Measurements from ENCODE around the gene TMCO5A. TPM values are rescaled to one million over a fixed set of nuclear protein-coding genes. Genes with fewer than 3 reads are reported as not detected.

Gene TMCO5A
- total RNA-seq, 1 donor from 2014 or later = not detected

GRCh38 chr15:37926136-37926535 lies 8.3 kb upstream of the TMCO5A start:
- no peaks in the 10 kb centered on the region for H3K27me3 ChIP-seq (ENCODE audit: control insufficient read depth, insufficient read depth, low read length)
- DNase-seq (ENCODE audit: low read depth) = no peak
- no peak overlapping the region for H3K4me3 ChIP-seq (ENCODE audit: low read depth, low read length)
- H3K36me3 ChIP-seq (ENCODE audit: control insufficient read depth, insufficient read depth, low read length) = no peaks in the 10 kb centered on the region
- no peak for TF ChIP-seq CTCF (IDR thresholded peaks at IDR 0.05; ENCODE audit: insufficient read depth, low read length, poor library complexity, severe bottlenecking)

- TF ChIP-seq CTCF (IDR thresholded peaks at IDR 0.05; ENCODE audit: insufficient read depth, low read length, poor library complexity, severe bottlenecking) = no peak
- H3K36me3 ChIP-seq (ENCODE audit: control insufficient read depth, insufficient read depth, low read length) = no peaks in the 10 kb centered on the region
- DNase-seq (ENCODE audit: low read depth) = no peak
- H3K4me3 ChIP-seq (ENCODE audit: low read depth, low read length) = no peak overlapping the region
- no peaks in the 10 kb centered on the region for H3K27me3 ChIP-seq (ENCODE audit: control insufficient read depth, insufficient read depth, low read length)
Measured at GRCh38 chr15:37929238-37929637, 5.2 kb upstream of the TMCO5A start.

- H3K36me3 ChIP-seq (ENCODE audit: control insufficient read depth, insufficient read depth, low read length) = no peaks in the 10 kb centered on the region
- H3K4me3 ChIP-seq (ENCODE audit: low read depth, low read length) = no peak overlapping the region
- no peak for TF ChIP-seq CTCF (IDR thresholded peaks at IDR 0.05; ENCODE audit: insufficient read depth, low read length, poor library complexity, severe bottlenecking)
- no peaks in the 10 kb centered on the region for H3K27me3 ChIP-seq (ENCODE audit: control insufficient read depth, insufficient read depth, low read length)
- DNase-seq (ENCODE audit: low read depth) = no peak
Measured at GRCh38 chr15:37931321-37931720, 3.1 kb upstream of the TMCO5A start.

- Histone ChIP-seq H3K27me3 (ENCODE audit: control insufficient read depth, insufficient read depth, low read length) (no peaks in the 10 kb centered on the region), H3K4me3 (ENCODE audit: low read depth, low read length) (no peak overlapping the region), H3K36me3 (ENCODE audit: control insufficient read depth, insufficient read depth, low read length) (no peaks in the 10 kb centered on the region)
- TF ChIP-seq CTCF (IDR thresholded peaks at IDR 0.05; ENCODE audit: insufficient read depth, low read length, poor library complexity, severe bottlenecking) = no peak
- DNase-seq (ENCODE audit: low read depth) = no peak
Measured at GRCh38 chr15:37931868-37932267, 2.6 kb upstream of the TMCO5A start.

GRCh38 chr15:37932549-37932948 lies 1.9 kb upstream of the TMCO5A start:
- Histone ChIP-seq H3K36me3 (ENCODE audit: control insufficient read depth, insufficient read depth, low read length) (no peaks in the 10 kb centered on the region), H3K4me3 (ENCODE audit: low read depth, low read length) (no peak overlapping the region), H3K27me3 (ENCODE audit: control insufficient read depth, insufficient read depth, low read length) (no peaks in the 10 kb centered on the region)
- DNase-seq (ENCODE audit: low read depth) = no peak
- TF ChIP-seq CTCF (IDR thresholded peaks at IDR 0.05; ENCODE audit: insufficient read depth, low read length, poor library complexity, severe bottlenecking) = no peak

- no peak for TF ChIP-seq CTCF (IDR thresholded peaks at IDR 0.05; ENCODE audit: insufficient read depth, low read length, poor library complexity, severe bottlenecking)
- H3K4me3 ChIP-seq (ENCODE audit: low read depth, low read length) = no peak overlapping the region
- no peaks in the 10 kb centered on the region for H3K36me3 ChIP-seq (ENCODE audit: control insufficient read depth, insufficient read depth, low read length)
- no peak for DNase-seq (ENCODE audit: low read depth)
- no peaks in the 10 kb centered on the region for H3K27me3 ChIP-seq (ENCODE audit: control insufficient read depth, insufficient read depth, low read length)
Measured at GRCh38 chr15:37933666-37934065, 774 bp upstream of the TMCO5A start.

All from kidney epithelial cell (primary cell).